Activated CD4-positive, alpha-beta T cell treated with anti-CD3 and anti-CD28 coated beads, Interleukin-2, amount 50 U/mL, for 24 hours (primary cell): ENCODE measurements around the gene SLFN12L.
A peak's percentile ranks its signal among the peaks of the same experiment; 100 is the strongest.
"Not testable (repeated sequence)": the region's sequence is repeated elsewhere in the genome, so short reads cannot be mapped to it uniquely, and the experiment has no call there.

Experiments
- DNase-seq, 2 donors: peaks; one replicate each; pipeline ENCODE4 v3.0.0-alpha.2; 2020; ENCODE audit warnings: low read depth in 1 of 2, low spot score in 1 of 2

The SLFN12L gene

DNA sequence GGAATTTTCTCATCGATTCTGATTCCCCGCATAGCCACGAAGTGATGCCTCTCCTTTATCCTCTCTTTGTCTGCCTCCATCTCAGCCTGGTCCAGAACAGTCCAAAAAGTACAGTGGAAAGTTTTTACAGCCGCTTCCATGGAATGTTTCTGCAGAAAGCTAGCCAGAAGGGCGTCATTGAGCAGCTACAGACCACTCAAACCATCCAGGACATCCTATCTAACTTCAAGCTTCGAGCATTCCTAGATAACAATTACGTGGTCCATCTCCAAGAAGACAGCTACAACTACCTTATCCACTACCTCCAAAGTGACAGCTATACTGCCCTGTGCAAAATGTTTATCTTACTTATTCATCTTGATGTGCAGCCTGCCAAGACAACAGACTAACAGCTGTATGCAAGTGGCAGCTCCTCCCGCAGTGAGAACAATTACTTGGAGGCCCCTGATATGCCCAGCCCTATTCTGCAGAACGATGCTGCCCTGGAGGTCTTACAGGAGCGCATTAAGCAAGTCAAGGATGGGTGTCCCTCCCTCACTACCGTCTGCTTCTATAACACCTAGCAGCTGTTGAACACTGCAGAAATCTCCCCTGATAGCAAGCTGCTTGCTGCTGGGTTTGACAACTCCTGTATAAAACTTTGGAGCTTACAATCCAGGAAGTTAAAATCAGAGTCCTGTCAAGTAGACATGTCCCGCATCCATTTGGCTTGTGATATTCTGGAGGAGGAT is 38.9 kb downstream of the SLFN12L start:
- DNase-seq: no peak

DNA sequence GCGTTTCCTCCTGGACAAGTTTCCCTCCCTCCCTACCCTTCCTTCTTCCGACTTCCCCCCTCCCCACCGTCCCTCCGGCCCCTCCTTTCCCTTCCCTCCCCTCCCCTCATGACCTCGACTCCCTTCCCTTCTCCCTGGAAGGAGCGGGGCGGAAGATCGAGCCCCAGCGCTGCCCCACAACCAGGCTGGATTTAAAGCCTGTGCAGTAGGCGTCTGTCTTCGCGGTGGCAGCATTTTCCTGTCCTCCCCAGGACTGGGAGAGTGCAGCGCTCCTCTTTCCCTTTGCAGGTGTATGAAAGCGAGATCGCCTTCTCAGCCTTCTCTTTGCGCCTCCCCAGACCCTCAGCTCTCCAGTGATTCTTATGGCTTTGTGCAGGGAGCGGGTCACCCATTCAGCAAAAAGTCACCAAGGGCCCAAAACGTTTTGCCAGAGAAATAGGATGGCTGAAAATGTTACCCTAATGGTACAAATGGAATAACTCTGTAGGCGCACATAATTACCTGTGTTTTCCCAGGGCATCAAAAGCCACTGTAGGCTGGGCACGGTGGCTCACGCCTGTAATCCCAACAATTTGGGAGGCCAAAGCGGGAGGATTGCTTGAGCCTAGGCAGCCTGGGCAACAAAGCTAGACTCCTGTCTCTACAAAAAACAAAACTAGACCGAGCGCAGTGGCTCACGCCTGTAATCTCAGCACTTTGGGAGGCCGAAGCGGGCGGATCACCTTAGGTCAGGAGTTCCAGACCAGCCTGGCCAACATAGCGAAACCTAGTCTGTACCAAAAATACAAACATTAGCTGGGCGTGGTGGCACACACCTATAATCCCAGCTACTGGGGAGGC is 40.8 kb downstream of the SLFN12L start:
- DNase-seq: no peak

DNA sequence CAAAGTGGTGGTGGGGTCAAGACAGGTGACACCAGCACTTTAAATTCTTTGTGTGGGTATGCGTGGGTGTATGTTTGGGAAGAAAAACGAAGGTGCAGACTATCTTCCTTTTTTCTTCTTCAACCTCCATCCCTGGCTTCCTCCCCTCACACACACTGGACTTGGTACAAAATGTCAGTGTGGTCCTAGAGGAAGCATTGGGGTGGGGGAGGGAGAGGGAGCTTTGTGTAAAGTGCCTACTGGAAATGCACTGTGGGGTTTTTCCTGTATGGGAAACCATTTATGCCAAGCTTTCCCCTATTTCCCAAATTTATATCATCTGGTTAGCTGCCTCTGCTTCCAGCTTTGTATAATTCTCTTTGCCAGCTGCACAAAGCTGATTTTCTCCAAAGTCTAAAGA is 44.4 kb downstream of the SLFN12L start:
- DNase-seq: no peak

GRCh38 chr17:35491417-35491816 is 46.1 kb downstream of the SLFN12L start:
- no peak for DNase-seq

GRCh38 chr17:35489944-35490343 is 47.5 kb downstream of the SLFN12L start:
- DNase-seq: no peak

GRCh38 chr17:35488991-35489390 is 48.5 kb downstream of the SLFN12L start:
- no peak for DNase-seq

DNA sequence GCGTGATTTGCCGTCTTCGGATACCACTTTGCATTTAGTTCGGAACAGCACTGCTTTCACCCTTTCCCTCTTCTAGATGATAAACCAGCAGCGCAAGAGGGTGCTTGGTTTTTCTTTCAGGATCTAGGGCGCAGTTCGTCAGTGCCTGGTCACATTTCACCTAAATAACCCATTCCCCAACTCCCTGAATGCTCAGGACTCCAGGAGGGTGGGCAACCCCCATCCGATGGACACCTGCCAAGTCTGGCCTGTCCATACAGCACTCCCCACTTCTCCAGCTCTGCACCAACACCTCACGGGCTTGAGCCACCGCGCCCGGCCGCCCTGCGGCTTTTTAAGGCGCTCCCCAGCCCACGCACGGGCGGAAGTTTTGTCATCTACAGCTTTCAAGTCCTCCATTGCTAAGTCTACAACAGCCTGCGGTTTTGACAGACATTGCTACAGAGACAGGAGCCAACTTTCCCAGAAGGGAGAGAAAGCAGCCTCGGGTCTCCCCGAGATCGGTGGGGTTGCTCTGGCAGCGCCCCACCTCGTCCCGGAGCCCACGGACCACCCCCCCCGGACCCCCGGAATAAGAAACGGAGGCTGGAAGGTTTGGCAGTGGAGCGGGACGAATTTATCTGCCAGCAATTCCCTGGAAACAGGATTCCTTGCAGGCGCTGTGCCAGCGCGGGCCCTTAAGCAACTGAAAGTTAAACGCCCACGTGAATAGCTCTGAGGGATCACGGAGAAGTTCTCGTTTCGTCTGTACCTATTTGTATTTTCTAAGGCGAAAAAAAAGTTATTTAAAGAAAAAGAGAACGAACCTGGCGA is 50.4 kb downstream of the SLFN12L start:
- peak; percentile 60 to 71 for DNase-seq

DNA sequence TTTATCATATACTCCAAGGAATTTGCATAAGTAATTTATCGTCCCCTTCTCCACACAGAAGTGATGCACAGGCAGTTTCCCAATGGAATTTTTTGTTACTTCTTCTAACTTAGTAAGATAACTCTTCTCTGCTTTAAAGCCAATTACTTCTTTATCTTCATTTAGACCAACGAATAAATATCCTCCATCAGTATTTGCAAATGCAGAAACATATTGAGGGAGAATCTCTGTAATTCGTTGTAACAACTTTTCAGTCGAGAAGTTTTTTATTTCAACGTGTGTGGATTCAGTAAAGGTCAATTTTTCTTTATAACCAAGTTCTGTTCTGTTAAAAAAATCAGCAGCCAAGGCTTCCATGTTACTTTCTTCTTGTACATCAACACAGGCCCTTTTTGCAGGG is 58.2 kb downstream of the SLFN12L start:
- DNase-seq: no peak

DNA sequence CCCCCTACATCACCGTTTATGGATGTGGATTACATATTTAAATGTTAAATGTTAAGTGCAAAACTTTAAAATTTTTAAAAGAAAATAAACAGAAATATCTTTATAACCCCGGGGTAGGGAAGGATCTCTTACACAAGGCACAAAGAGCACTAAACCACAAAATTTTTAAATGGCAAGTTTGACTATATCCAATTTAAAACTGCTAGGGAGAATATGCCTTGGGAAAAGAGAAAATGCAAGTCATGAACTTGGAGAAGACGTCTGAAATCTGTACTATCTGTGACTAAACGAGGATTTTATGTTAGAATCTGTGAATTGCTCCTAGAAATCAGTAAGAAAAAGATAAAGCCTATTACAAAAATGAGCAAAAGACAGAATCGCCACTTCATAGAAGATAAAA is 60.2 kb downstream of the SLFN12L start:
- no peak for DNase-seq

- no peak for DNase-seq
Observed at GRCh38 chr17:35476283-35476820, 61.1 kb downstream of the SLFN12L start.

- DNase-seq: no peak
Observed at GRCh38 chr17:35468475-35468874, 69.0 kb downstream of the SLFN12L start.

- DNase-seq: no peak
Observed at GRCh38 chr17:35467824-35468223, 69.7 kb downstream of the SLFN12L start.

DNA sequence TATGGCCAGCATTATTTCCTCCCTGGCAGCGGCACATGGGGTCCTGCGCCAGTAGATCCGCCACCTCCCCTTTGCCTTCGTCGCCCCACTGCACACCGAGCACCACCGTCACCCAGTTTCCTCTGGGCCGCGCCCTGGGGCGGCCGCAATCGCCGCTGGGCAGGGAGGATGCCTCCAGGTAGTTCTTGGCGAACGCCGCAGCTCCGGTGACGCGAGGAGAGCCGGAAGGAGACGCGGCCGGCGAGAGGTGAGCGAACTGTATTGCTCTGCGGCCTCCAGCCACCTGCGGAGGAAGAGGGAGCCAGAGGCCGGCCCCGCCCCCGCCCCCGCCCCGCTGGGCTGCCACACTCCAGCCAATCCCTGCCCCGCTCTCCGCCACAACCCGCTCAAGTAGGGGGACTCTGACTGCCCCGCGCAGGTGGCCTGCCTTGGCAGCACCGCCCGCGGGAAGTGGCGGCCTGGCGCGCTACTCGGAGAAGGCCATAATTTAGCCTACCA is 77.1 kb downstream of the SLFN12L start:
- peak in 1 of 2 donors; percentile 17 for DNase-seq

- DNase-seq: not testable (repeated sequence)
Observed at GRCh38 chr17:35454035-35454434, 83.4 kb downstream of the SLFN12L start.

DNA sequence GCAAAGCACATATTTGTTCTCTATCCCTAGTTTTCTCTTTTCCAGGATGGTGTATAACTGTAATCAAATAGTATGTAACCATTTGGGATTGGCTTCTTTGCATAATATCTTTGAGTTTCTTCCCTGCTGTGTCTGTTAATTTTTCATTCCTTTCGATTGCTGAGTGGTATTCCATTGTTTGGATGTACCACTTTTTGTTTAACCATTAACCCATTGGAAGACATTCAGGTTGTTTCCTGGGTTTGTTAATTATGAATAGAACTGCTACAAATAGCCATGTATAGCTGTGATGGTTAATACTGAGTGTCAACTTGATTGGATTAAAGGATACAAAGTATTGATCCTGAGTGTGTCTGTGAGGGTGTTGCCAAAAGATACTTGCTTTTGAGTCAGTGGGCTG is 84.3 kb downstream of the SLFN12L start:
- DNase-seq: no peak

DNA sequence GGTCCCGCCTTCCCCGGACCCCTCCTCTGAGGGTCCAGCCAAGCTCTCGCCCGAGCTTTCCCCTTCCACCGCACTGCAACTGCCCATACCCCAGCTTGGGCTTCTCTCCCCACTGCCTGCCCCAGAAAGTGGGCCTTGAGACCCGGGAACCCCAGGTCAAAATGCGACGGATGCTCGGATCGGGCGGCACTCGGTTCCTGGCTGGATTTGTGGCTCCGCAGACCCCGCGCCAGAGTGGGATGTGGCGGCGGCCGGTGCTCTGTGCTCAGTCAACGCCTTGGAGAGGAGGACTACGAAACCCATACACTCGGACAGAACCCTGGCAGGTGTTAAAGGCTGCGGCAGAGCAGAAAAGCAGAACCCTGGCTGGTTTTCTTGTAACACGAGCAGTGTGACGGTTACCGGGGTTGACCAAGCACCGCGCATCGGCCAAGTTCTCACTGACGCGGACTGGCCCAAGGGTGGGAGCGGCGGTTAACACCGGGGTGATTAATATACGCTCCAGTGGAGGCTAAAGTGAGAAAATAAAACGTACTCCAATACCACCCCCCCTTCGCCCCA is 88.0 kb downstream of the SLFN12L start:
- no peak for DNase-seq

GRCh38 chr17:35448899-35449227 is 88.6 kb downstream of the SLFN12L start:
- no peak for DNase-seq

GRCh38 chr17:35448214-35448898 is 89.1 kb downstream of the SLFN12L start, which contains the start of gene SLFN13:
TSS of gene SLFN13 (minus strand) at chr17:35448766. CDS start at chr17:35445680, 3,086 bp downstream.
- DNase-seq: peak; percentile 75 to 84

- no peak for DNase-seq
Observed at GRCh38 chr17:35447499-35447898, 90.0 kb downstream of the SLFN12L start.

DNA sequence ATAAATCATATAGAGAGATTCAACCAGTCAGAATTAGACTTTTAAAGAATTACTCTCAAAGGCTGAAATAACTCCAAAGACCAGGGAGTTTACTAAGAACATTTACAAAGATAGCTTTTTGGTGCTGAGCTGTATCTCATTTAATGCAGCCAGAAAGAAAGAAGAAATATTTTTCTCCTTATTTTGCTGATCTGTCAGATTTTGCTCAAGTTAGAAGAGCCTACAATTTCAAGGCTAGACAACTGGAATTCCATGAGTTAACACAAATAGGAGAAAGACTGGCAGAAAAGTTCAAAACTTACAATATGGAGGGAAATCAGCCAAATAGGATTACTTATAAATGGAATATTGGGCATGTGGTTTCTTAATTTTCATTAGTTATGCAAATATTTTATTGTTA is 99.0 kb downstream of the SLFN12L start:
- DNase-seq: no peak
